ENCODE measurements around the gene BCL7B.

Gene BCL7B

GRCh38 chr7:73557397-73558257, at the start of gene BCL7B:
Gene BCL7B, minus strand, starts transcription at chr7:73557690. Its CDS starts 112 bp downstream, at chr7:73557578.
- peak within 1 kb of the TSS; percentile 87 for H3K4me3 ChIP-seq
- peak; percentile 84 for DNase-seq (ENCODE audit: low spot score)
- H3K27ac ChIP-seq: peak within 1 kb of the TSS; percentile 99
- no peak for TF ChIP-seq CTCF (IDR thresholded peaks at IDR 0.05)

GRCh38 chr7:73605601-73606220, 48.2 kb upstream of the BCL7B start:
- no peak overlapping the region for H3K4me3 ChIP-seq
- no peak overlapping the region for H3K27ac ChIP-seq
- no peak for TF ChIP-seq CTCF (IDR thresholded peaks at IDR 0.05)
- no peak for DNase-seq (ENCODE audit: low spot score)

GRCh38 chr7:73602721-73603651, 45.5 kb upstream of the BCL7B start:
- no peak for TF ChIP-seq CTCF (IDR thresholded peaks at IDR 0.05)
- DNase-seq (ENCODE audit: low spot score): no peak
- H3K4me3 ChIP-seq: no peak overlapping the region
- H3K27ac ChIP-seq: no peak overlapping the region

- no peak overlapping the region for H3K27ac ChIP-seq
- no peak overlapping the region for H3K4me3 ChIP-seq
- TF ChIP-seq CTCF (IDR thresholded peaks at IDR 0.05): no peak
- no peak for DNase-seq (ENCODE audit: low spot score)
These were observed 42.4 kb upstream of the BCL7B start for GRCh38 chr7:73599916-73600315.

GRCh38 chr7:73599151-73599882, 41.8 kb upstream of the BCL7B start:
- no peak overlapping the region for H3K4me3 ChIP-seq
- DNase-seq (ENCODE audit: low spot score): no peak
- no peak for TF ChIP-seq CTCF (IDR thresholded peaks at IDR 0.05)
- no peak overlapping the region for H3K27ac ChIP-seq

- DNase-seq (ENCODE audit: low spot score): no peak
- TF ChIP-seq CTCF (IDR thresholded peaks at IDR 0.05): no peak
- H3K4me3 ChIP-seq: no peak overlapping the region
- H3K27ac ChIP-seq: no peak overlapping the region
These were observed 40.7 kb upstream of the BCL7B start for GRCh38 chr7:73597978-73598782.
